Parathyroid adenoma (tissue), 2 donors: ENCODE measurements around the gene SLC7A11.

ENCODE experiments used
- H2AFZ ChIP-seq: fragments of 300-600 bp; sonication (generic); one replicate; pipeline ENCODE4 v1.7.0; 2017; ENCODE audit warnings: antibody characterized with exemption, mild to moderate bottlenecking
- H3K27ac ChIP-seq: fragments of 300-600 bp; sonication (generic); one replicate; pipeline ENCODE4 v1.7.0; 2017
- H3K27me3 ChIP-seq: fragments of 300-600 bp; sonication (generic); one replicate; pipeline ENCODE4 v1.7.0; 2017; ENCODE audit warnings: low read length; ENCODE audit not compliant: control insufficient read depth, insufficient read depth
- H3K36me3 ChIP-seq: fragments of 300-600 bp; sonication (generic); one replicate; pipeline ENCODE4 v1.7.0; 2017; ENCODE audit warnings: low read length; ENCODE audit not compliant: control insufficient read depth, insufficient read depth
- H3K4me1 ChIP-seq: fragments of 300-600 bp; sonication (generic); one replicate; pipeline ENCODE4 v1.7.0; 2017; ENCODE audit warnings: control low read depth
- H3K4me2 ChIP-seq: fragments of 300-600 bp; sonication (generic); one replicate; pipeline ENCODE4 v1.7.0; 2017; ENCODE audit warnings: low read length
- H3K4me3 ChIP-seq: fragments of 300-600 bp; sonication (generic); one replicate; pipeline ENCODE4 v1.7.0; 2017; ENCODE audit warnings: low read depth, low read length
- H3K79me2 ChIP-seq: fragments of 300-600 bp; sonication (generic); one replicate; pipeline ENCODE4 v1.7.0; 2017; ENCODE audit warnings: control low read depth
- H3K9ac ChIP-seq: fragments of 300-600 bp; sonication (generic); one replicate; pipeline ENCODE4 v1.7.0; 2017; ENCODE audit warnings: mild to moderate bottlenecking
- H3K9me3 ChIP-seq: fragments of 300-600 bp; sonication (generic); one replicate; pipeline ENCODE4 v1.7.0; 2017; ENCODE audit warnings: low read length; ENCODE audit not compliant: control insufficient read depth
- CTCF ChIP-seq: fragments of 300-600 bp; sonication (generic); IDR thresholded peaks from one replicate; pipeline ENCODE4 v1.7.0; 2017; ENCODE audit warnings: antibody characterized with exemption, mild to moderate bottlenecking
- donor health status: primary hyperparathyroidism.

The SLC7A11 gene

GRCh38 chr4:138256608-138257007 is 14.5 kb upstream of the SLC7A11 start:
- Histone ChIP-seq H3K4me3 (no peak overlapping the region), H2AFZ (no peak overlapping the region), H3K79me2 (no peaks in the 10 kb centered on the region), H3K36me3 (no peaks in the 10 kb centered on the region), H3K4me2 (no peak overlapping the region), H3K4me1 (no peaks in the 10 kb centered on the region), H3K27ac (no peak overlapping the region), H3K27me3 (no peaks in the 10 kb centered on the region), H3K9ac (no peak overlapping the region), H3K9me3 (no peaks in the 10 kb centered on the region)
- no peak for TF ChIP-seq CTCF

GRCh38 chr4:138255917-138256597 is 13.9 kb upstream of the SLC7A11 start:
- H3K9ac ChIP-seq: no peak overlapping the region
- no peaks in the 10 kb centered on the region for H3K9me3 ChIP-seq
- H3K4me3 ChIP-seq: no peak overlapping the region
- H2AFZ ChIP-seq: no peak overlapping the region
- no peak for TF ChIP-seq CTCF
- no peaks in the 10 kb centered on the region for H3K27me3 ChIP-seq
- no peaks in the 10 kb centered on the region for H3K36me3 ChIP-seq
- H3K4me2 ChIP-seq: no peak overlapping the region
- no peaks in the 10 kb centered on the region for H3K79me2 ChIP-seq
- no peaks in the 10 kb centered on the region for H3K4me1 ChIP-seq
- H3K27ac ChIP-seq: no peak overlapping the region

GRCh38 chr4:138252551-138252950 is 10.4 kb upstream of the SLC7A11 start:
- no peak overlapping the region for H3K4me3 ChIP-seq
- H3K27me3 ChIP-seq: no peaks in the 10 kb centered on the region
- TF ChIP-seq CTCF: no peak
- H2AFZ ChIP-seq: no peak overlapping the region
- no peak overlapping the region for H3K27ac ChIP-seq
- H3K36me3 ChIP-seq: no peaks in the 10 kb centered on the region
- no peak overlapping the region for H3K9ac ChIP-seq
- H3K9me3 ChIP-seq: no peaks in the 10 kb centered on the region
- no peaks in the 10 kb centered on the region for H3K4me1 ChIP-seq
- no peaks in the 10 kb centered on the region for H3K79me2 ChIP-seq
- no peak overlapping the region for H3K4me2 ChIP-seq

- no peaks in the 10 kb centered on the region for H3K36me3 ChIP-seq
- H3K79me2 ChIP-seq: no peaks in the 10 kb centered on the region
- H3K27me3 ChIP-seq: no peaks in the 10 kb centered on the region
- no peak overlapping the region for H3K4me2 ChIP-seq
- H2AFZ ChIP-seq: no peak overlapping the region
- H3K9me3 ChIP-seq: no peaks in the 10 kb centered on the region
- no peak for TF ChIP-seq CTCF
- no peaks in the 10 kb centered on the region for H3K4me1 ChIP-seq
- H3K4me3 ChIP-seq: no peak overlapping the region
- no peak overlapping the region for H3K9ac ChIP-seq
- H3K27ac ChIP-seq: no peak overlapping the region
These were observed 9.8 kb upstream of the SLC7A11 start for GRCh38 chr4:138251938-138252337.

- no peaks in the 10 kb centered on the region for H3K9me3 ChIP-seq
- H3K79me2 ChIP-seq: no peaks in the 10 kb centered on the region
- H3K27ac ChIP-seq: no peak overlapping the region
- no peak overlapping the region for H2AFZ ChIP-seq
- no peak overlapping the region for H3K9ac ChIP-seq
- H3K4me3 ChIP-seq: no peak overlapping the region
- no peak for TF ChIP-seq CTCF
- no peaks in the 10 kb centered on the region for H3K4me1 ChIP-seq
- no peaks in the 10 kb centered on the region for H3K36me3 ChIP-seq
- H3K27me3 ChIP-seq: no peaks in the 10 kb centered on the region
- no peak overlapping the region for H3K4me2 ChIP-seq
These were observed 7.0 kb upstream of the SLC7A11 start for GRCh38 chr4:138249132-138249531.
